Measurements from ENCODE around the gene GALNS.
"Not testable (repeated sequence)": the region's sequence is repeated elsewhere in the genome, so short reads cannot be mapped to it uniquely, and the experiment has no call there.

The GALNS gene

GRCh38 chr16:88834670-88835069, 22.1 kb downstream of the GALNS start:
- DNase-seq = no peak

DNA sequence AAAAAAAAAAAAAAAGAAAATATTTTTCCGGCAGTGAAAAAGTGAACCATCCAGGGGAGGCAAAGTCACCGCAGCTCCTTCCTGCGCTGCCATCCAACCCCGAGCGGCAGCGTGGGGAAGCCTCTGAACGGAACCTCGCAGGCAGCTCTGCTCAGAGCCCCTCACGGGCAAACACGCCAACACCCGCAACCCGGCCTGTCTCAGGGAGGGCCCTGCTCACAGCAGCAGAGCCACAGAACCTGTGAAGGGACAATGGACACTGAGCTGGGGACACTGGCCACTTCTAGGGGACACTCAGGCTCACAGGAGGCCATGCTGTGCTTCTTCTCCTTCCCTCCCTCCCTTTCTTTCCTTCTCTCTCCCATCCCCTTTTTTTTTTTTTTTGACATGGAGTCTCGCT, 23.7 kb downstream of the GALNS start:
- DNase-seq = no peak

DNA sequence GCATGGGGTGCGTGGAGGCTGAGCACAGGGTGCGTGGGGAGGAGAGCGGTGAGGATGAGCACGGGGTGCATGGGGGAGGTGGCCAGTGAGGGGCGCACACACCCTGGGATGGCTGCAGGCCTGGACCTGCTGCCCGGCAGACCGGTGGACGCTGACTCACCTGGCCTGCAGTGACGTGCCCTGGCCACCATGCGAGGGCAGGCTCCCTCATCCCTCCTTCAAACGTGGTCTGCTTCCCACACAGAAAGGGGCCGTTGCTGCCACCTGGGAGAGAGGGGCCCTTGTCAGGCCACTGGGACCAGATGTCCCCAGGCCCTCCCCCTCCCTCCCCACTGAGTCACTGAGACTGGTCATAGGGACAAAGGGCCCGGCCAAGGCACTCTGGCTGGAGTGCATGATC, 24.9 kb downstream of the GALNS start:
- no peak for DNase-seq

GRCh38 chr16:88830783-88831182, 26.0 kb downstream of the GALNS start:
- DNase-seq = no peak

GRCh38 chr16:88830258-88830657, 26.5 kb downstream of the GALNS start:
- DNase-seq = peak; percentile 24

DNA sequence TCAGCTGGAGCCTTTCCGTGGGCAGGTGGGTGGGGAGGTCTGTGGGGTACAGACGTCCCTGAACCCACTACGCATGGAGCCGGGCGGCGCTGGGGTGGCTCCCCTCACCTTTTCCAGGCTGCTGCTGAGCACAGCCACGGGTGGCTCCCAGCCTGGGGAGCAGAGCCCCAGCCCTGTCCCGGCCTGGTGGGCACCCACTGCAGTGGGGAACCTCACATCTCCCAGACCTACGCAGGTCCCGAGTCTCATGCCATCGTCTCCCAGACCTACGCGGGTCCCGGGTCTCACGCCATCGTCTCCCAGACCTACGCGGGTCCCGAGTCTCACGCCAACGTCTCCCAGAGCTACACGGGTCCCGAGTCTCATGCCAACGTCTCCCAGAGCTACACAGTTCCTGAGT, 28.0 kb downstream of the GALNS start:
- no peak for DNase-seq

DNA sequence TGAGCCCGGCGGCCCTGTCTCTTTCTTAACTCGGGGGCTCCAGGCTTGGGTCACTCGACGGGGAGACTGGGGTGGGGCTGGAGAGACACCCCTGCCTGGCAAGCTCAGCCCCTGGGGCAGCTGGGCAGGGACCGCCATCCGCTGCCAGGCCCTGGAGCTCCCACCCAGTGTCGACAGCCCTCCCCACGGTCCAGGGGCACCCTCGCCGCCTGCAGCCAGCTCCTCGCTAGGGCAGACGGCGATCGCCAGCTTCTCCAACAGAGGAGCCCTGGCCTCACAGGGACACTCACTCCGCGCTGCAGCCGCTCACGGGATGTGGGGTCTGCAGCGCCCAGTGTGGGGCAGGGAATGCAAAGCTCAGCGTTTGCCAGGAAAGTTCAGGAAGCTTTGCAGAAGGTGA, 29.0 kb downstream of the GALNS start:
- no peak for DNase-seq

GRCh38 chr16:88826070-88826840, 30.5 kb downstream of the GALNS start:
- no peak for DNase-seq

- no peak for DNase-seq
Observed at GRCh38 chr16:88825146-88825545, 31.6 kb downstream of the GALNS start.

DNA sequence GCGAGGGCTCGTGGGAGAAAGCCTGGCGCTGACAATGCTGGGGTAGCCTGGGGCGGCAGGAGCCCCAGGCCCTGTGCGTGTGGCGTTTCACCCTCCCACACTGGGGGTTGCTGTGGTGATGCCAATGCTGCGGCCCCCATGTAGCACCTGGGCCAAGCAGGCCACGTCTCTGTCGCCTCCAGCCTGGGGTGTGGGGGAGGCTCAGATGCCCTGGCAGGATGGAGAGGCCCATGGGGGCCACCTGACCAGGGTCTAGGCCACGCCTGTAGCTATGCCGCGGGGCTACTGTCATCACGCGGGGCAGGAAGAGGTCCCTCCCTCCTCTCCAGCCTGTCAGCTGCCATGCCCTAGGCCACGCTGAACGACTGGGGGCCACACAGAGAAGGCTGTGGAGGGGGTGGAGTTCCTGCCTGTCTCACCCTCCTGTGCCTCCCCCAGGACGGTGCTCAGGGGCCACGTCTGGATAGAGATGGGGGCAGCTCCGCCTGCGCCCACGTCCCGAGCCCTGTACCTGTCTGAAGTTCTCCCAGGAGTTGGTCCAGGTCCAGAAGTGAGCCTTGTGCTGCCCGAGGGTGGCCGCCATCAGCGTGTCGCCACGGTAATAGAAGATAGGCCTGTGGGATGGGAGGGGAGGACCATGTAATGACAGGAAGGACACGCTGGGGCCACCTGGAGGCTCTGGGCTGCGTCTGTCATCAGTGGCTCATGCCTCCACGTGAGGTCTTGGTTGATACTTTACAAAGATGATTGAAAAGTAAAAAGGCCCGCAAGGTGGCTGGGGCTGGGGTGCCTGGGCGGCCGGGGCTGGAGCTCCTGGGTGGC, 32.3 kb downstream of the GALNS start:
- no peak for DNase-seq

GRCh38 chr16:88823646-88824045, 33.1 kb downstream of the GALNS start:
- not testable (repeated sequence) for DNase-seq

- no peak for DNase-seq
Observed at GRCh38 chr16:88822281-88823040, 34.3 kb downstream of the GALNS start.

DNA sequence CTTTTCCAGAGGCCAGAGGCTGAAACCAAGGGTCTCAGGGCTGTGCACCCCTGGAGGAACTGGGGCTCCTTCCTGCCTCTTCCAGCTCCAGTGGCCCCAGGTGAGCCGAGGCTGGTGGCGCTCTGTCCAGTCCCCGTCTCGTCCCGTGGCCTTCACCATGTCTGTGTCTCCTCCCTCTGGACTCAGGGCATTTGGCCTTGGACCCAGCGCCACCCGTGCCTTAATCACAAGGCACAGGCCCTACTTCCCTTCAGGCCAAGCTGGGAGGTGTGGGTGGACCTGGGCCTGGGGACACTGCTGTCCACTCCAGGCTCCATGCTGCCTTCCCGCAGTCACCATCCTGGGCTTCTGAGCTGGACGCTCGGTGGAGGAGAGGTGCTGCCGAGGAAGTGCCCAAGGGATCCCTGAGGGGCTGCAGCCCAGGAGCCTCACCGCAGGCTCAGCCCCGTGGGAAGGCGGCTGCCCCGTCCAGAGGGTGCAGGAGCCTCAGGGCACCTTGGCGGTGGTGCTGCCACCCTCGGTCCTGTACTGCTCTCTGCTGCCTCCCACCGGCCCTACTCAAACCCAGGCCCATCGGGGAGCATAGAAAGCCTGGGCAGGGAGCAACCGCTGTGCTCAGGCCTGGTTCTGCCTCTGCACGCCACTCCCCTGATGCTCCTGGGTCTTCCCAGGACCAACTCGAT, 35.4 kb downstream of the GALNS start:
- no peak for DNase-seq

- no peak for DNase-seq
Observed at GRCh38 chr16:88820385-88821025, 36.2 kb downstream of the GALNS start.

DNA sequence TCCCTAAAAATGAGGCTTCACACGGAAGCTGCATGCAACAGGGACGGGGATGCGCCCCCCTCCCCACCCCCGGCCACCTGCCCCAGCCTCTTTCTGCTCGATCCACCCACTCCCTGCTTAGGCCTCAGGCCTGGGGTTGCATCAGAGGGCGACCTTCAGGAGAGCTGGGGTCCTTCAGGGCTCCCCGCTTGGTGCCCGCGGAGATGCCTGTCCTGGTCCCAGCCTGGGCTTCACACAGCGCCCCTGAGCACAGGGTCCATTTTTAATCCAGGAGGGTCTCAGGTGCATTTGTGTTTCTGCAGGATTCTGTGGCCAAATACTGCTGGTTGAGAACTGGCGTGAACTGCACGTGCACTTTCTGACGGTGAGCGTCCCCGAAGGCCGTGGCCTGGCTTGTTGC, 37.6 kb downstream of the GALNS start:
- no peak for DNase-seq

DNA sequence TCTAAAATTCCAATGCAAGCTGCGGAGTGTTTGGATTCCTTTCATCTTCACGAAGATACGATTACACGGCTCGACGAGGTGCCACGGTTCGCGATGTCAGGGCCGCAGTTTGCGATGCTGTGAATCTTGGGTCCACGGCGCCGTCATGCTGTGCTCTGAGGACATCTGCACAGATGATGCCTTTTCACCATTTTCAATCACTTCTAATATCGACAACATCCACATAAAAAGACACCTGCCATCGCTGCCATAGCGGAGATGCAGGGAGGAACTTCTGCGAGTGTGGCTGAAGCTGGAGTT, 38.2 kb downstream of the GALNS start:
- no peak for DNase-seq

- DNase-seq = no peak
Observed at GRCh38 chr16:88817785-88818574, 38.8 kb downstream of the GALNS start.

DNA sequence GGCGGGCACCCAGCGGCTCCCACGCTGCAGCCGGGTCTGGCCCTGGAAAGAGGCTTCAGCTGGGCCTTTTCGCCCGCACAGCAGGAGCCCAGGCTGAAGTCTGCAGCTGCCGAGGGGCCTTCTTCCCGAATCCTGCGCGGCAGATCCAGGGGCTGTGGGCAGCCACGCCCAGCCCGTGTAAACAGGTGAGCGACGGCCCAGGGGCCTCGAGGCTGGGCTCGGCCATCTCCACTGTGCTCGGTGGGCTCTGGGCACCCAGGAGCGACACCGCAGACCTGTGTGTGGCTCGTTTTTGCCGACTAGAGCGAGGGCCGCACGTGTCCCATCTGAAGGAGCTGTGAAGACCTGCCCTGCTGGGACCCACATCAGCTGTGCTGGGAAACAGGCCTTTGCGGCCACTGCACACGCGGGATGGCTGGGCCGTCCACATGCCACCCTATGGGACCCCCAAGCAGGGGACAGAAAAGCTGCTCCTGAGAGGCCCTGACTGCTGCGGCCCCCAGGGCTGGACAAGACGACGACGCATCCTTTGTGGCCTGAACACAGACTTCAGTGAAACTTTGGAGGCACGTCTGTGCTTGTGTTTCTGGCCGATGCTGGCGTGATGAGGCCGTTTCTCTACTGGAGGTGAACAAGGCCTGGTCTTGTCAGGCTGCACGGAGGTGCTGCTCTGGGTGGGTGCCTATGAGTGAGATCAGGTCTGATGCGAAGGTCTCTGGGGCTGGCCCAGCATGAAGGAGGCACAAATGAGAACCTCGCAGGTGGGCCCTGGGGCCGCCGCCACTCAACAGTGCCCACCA, 39.8 kb downstream of the GALNS start:
- no peak for DNase-seq

- peak; percentile 61 for DNase-seq
Observed at GRCh38 chr16:88815901-88816589, 40.7 kb downstream of the GALNS start.

- no peak for DNase-seq
Observed at GRCh38 chr16:88815227-88815626, 41.5 kb downstream of the GALNS start.

Measured in NCI-H2171 treated with DMSO at 0.1 percent for 48 hours (cell line).